ENCODE data around the gene NELL2. TPM values are rescaled to one million over a fixed set of nuclear protein-coding genes. Genes with fewer than 3 reads are reported as not detected.

NELL2 gene
- total RNA-seq, 2 experiments from 2014 or later: 0.95 to 1.8 TPM

DNA sequence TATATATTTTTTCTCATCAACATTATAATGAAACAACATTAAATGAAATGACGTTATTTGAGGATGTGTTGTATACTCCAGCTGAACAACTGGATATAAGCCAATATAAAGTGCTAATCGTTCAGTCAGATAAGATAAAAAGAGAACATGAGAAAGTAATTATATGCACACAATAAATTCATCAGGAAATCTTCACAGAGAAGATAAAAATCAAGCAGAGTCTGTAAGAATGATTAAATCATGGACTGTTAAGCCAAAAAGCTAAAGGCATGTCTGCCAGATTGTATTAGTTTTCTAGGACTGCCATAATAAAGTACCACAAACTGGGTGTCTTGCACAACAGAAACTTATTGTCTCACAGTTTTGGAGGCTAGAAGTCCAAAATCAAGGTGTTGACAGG is 178.6 kb downstream of the NELL2 start:
- Histone ChIP-seq H3K4me1 (ENCODE audit: insufficient read depth, low read length, poor library complexity, severe bottlenecking) (no peaks in the 10 kb centered on the region), H3K4me3 (ENCODE audit: low read depth, low read length, poor library complexity, severe bottlenecking) (no peak overlapping the region), H3K9me3 (ENCODE audit: low read length) (no peaks in the 10 kb centered on the region), H3K4me2 (ENCODE audit: low read length) (no peak overlapping the region), H3K79me2 (ENCODE audit: insufficient read depth, low read depth, low read length) (no peaks in the 10 kb centered on the region), H4K20me1 (ENCODE audit: insufficient read depth, low read length) (no peaks in the 10 kb centered on the region), H3K36me3 (ENCODE audit: insufficient read depth, low read length) (no peaks in the 10 kb centered on the region), H2AFZ (ENCODE audit: low read length) (no peak overlapping the region), H3K27ac (ENCODE audit: low read depth, low read length, poor library complexity, severe bottlenecking) (no peak overlapping the region), H3K9me2 (ENCODE audit: insufficient read depth, low read length) (no peaks in the 10 kb centered on the region; the same call in 1 of the 2 replicates)
- intact Hi-C loops (cut with micrococcal nuclease; ENCODE audit: unreplicated experiment): no loop called here
- DNase-seq (ENCODE audit: low spot score): no peak
- no TSS peak for BruUV-seq (replicated peaks)
- no peak for TF ChIP-seq EZH2phosphoT487 (IDR thresholded peaks at IDR 0.05; ENCODE audit: borderline replicate concordance, low read depth, low read length)
- TF ChIP-seq, protein P1, sequence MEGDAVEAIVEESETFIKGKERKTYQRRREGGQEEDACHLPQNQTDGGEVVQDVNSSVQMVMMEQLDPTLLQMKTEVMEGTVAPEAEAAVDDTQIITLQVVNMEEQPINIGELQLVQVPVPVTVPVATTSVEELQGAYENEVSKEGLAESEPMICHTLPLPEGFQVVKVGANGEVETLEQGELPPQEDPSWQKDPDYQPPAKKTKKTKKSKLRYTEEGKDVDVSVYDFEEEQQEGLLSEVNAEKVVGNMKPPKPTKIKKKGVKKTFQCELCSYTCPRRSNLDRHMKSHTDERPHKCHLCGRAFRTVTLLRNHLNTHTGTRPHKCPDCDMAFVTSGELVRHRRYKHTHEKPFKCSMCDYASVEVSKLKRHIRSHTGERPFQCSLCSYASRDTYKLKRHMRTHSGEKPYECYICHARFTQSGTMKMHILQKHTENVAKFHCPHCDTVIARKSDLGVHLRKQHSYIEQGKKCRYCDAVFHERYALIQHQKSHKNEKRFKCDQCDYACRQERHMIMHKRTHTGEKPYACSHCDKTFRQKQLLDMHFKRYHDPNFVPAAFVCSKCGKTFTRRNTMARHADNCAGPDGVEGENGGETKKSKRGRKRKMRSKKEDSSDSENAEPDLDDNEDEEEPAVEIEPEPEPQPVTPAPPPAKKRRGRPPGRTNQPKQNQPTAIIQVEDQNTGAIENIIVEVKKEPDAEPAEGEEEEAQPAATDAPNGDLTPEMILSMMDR (conservative IDR thresholded peaks at IDR 0.05; ENCODE audit: low read length): no peak
- POLR2A ChIA-PET: interaction anchor here (0.8 to 1.0 kb wide), 2 partner anchors 10 to 32 kb away, joined by 3 read pairs; no protein-coding TSS in a partner anchor
- CTCF ChIA-PET (ENCODE audit: unreplicated experiment): no interaction called here

GRCh38 chr12:44696542-44696941 is 179.6 kb downstream of the NELL2 start:
- Histone ChIP-seq H3K4me2 (ENCODE audit: low read length) (no peak overlapping the region), H3K9me2 (ENCODE audit: insufficient read depth, low read length) (no peaks in the 10 kb centered on the region; the same call in 1 of the 2 replicates), H3K4me1 (ENCODE audit: insufficient read depth, low read length, poor library complexity, severe bottlenecking) (no peaks in the 10 kb centered on the region), H3K36me3 (ENCODE audit: insufficient read depth, low read length) (no peaks in the 10 kb centered on the region), H2AFZ (ENCODE audit: low read length) (no peak overlapping the region), H3K79me2 (ENCODE audit: insufficient read depth, low read depth, low read length) (no peaks in the 10 kb centered on the region), H3K4me3 (ENCODE audit: low read depth, low read length, poor library complexity, severe bottlenecking) (no peak overlapping the region), H4K20me1 (ENCODE audit: insufficient read depth, low read length) (no peaks in the 10 kb centered on the region), H3K27ac (ENCODE audit: low read depth, low read length, poor library complexity, severe bottlenecking) (no peak overlapping the region), H3K9me3 (ENCODE audit: low read length) (no peaks in the 10 kb centered on the region)
- intact Hi-C loops (cut with micrococcal nuclease; ENCODE audit: unreplicated experiment): no loop called here
- DNase-seq (ENCODE audit: low spot score): no peak
- TF ChIP-seq EZH2phosphoT487 (IDR thresholded peaks at IDR 0.05; ENCODE audit: borderline replicate concordance, low read depth, low read length): no peak
- TF ChIP-seq, protein P1 (conservative IDR thresholded peaks at IDR 0.05; ENCODE audit: low read length): no peak
- ChIA-PET POLR2A (interaction anchor here (0.8 to 1.0 kb wide), 2 partner anchors 9 to 31 kb away, joined by 3 read pairs; no protein-coding TSS in a partner anchor), CTCF (ENCODE audit: unreplicated experiment) (no interaction called here)
- no TSS peak for BruUV-seq (replicated peaks)

DNA sequence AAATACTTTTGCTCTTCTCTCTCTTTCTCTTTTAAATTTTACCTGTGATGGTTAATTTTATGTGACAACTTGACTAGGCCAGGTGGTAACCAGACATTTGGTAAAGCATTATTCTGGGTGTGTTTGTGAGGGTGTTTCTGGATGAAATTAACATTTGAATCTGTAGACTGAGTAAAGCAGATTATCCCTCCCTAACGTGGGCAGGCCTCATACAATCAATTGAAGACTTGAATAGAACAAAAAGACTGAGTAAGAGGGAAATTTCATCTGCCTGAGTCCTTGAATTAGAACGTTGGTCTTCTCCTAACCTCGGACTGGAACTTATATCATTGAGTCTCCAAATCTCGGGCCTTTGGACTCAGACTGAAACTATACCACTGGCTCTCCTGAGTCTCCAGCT is 182.1 kb downstream of the NELL2 start:
- no peak overlapping the region for H2AFZ ChIP-seq (ENCODE audit: low read length)
- ChIA-PET POLR2A (interaction anchor here (0.7 to 1.6 kb wide), 3 partner anchors 8 to 139 kb away, joined by 3 to 4 read pairs (median 4); no protein-coding TSS in a partner anchor), CTCF (ENCODE audit: unreplicated experiment) (no interaction called here)
- H3K79me2 ChIP-seq (ENCODE audit: insufficient read depth, low read depth, low read length): no peaks in the 10 kb centered on the region
- no peak for DNase-seq (ENCODE audit: low spot score)
- no peaks in the 10 kb centered on the region for H3K36me3 ChIP-seq (ENCODE audit: insufficient read depth, low read length)
- TF ChIP-seq, protein P1 (conservative IDR thresholded peaks at IDR 0.05; ENCODE audit: low read length): no peak
- H3K4me1 ChIP-seq (ENCODE audit: insufficient read depth, low read length, poor library complexity, severe bottlenecking): no peaks in the 10 kb centered on the region
- H3K27ac ChIP-seq (ENCODE audit: low read depth, low read length, poor library complexity, severe bottlenecking): no peak overlapping the region
- H3K4me3 ChIP-seq (ENCODE audit: low read depth, low read length, poor library complexity, severe bottlenecking): no peak overlapping the region
- no peaks in the 10 kb centered on the region for H4K20me1 ChIP-seq (ENCODE audit: insufficient read depth, low read length)
- no peaks in the 10 kb centered on the region; the same call in 1 of the 2 replicates for H3K9me2 ChIP-seq (ENCODE audit: insufficient read depth, low read length)
- no TSS peak for BruUV-seq (replicated peaks)
- intact Hi-C loops (cut with micrococcal nuclease; ENCODE audit: unreplicated experiment): no loop called here
- no peaks in the 10 kb centered on the region for H3K9me3 ChIP-seq (ENCODE audit: low read length)
- no peak overlapping the region for H3K4me2 ChIP-seq (ENCODE audit: low read length)

Measured in OCI-LY7 (cell line).